PC-3 (cell line): ENCODE data around the gene DTNB. TPM values are rescaled to one million over a fixed set of nuclear protein-coding genes. Genes with fewer than 3 reads are reported as not detected.

Source experiments
- ATAC-seq: fragments of 200-7000 bp; cut with Tn5 transposase; 2 replicates; pipeline ENCODE4 v1.9.1; 2020; ENCODE audit warnings: mild to moderate bottlenecking, moderate library complexity
- BruUV-seq: library from RNA; stranded (reverse); fragments of 400-500 nt; replicated peaks from 2 replicates; lab custom pipeline; 2021; lab: Mats Ljungman, UMichigan
- CTCF ChIA-PET: fragments of 300-600 bp; sonication (Branson Sonifier 250); formaldehyde crosslinking; loops from one replicate; lab custom pipeline; 2022; ENCODE audit warnings: antibody characterized with exemption; lab: Charles Lee
- POLR2A ChIA-PET: fragments of 300-600 bp; sonication (Branson Sonifier 250); formaldehyde crosslinking; loops from one replicate; lab custom pipeline; 2022; ENCODE audit warnings: antibody characterized with exemption; ENCODE audit not compliant: unreplicated experiment; lab: Charles Lee
- DNase-seq: peaks from one replicate; pipeline ENCODE4 v3.0.0-alpha.2; 2015
- H2AFZ ChIP-seq: fragments of 300-600 bp; sonication (generic); 2 replicates; pipeline ENCODE4 v1.6.0; 2016; ENCODE audit warnings: antibody characterized with exemption, low read length
- H3F3A ChIP-seq: fragments of 300-600 bp; sonication (generic); one replicate; pipeline ENCODE4 v1.6.0; 2017; ENCODE audit warnings: antibody characterized with exemption, low read length, control low read depth, mild to moderate bottlenecking; ENCODE audit not compliant: unreplicated experiment
- H3K27ac ChIP-seq: fragments of 300-600 bp; sonication (generic); 2 replicates; pipeline ENCODE4 v1.5.1; 2016; ENCODE audit warnings: mild to moderate bottlenecking, low read length
- H3K27me3 ChIP-seq: fragments of 300-600 bp; sonication (generic); 2 replicates; pipeline ENCODE4 v1.6.1; 2016; ENCODE audit warnings: low read length, mixed read lengths
- H3K36me3 ChIP-seq: fragments of 300-600 bp; sonication (generic); 2 replicates; pipeline ENCODE4 v1.6.1; 2016; ENCODE audit warnings: low read depth, mixed run types, low read length, mixed read lengths
- H3K4me1 ChIP-seq: fragments of 300-600 bp; sonication (generic); 2 replicates; pipeline ENCODE4 v1.5.1; 2016; ENCODE audit warnings: low read length; ENCODE audit not compliant: insufficient read depth
- H3K4me2 ChIP-seq: fragments of 300-600 bp; sonication (generic); 2 replicates; pipeline ENCODE4 v1.6.0; 2016; ENCODE audit warnings: low read length
- H3K4me3 ChIP-seq: fragments of 300-600 bp; sonication (generic); 2 replicates; pipeline ENCODE4 v1.5.1; 2016; ENCODE audit warnings: mild to moderate bottlenecking, low read length, mixed read lengths
- H3K79me2 ChIP-seq: fragments of 300-600 bp; sonication (generic); 2 replicates; pipeline ENCODE4 v1.6.1; 2017; ENCODE audit warnings: low read length, mixed read lengths
- H3K9ac ChIP-seq: fragments of 300-600 bp; sonication (generic); 2 replicates; pipeline ENCODE4 v1.6.0; 2016; ENCODE audit warnings: mild to moderate bottlenecking, low read length
- H3K9me2 ChIP-seq: fragments of 300-600 bp; sonication (generic); replicated peaks from 2 replicates; pipeline ENCODE4 v1.6.1; 2016; ENCODE audit warnings: mixed run types, low read length, mixed read lengths
- H3K9me3 ChIP-seq: fragments of 300-600 bp; sonication (generic); 2 replicates; pipeline ENCODE4 v1.6.1; 2016; ENCODE audit warnings: low read length, mixed read lengths
- H4K20me1 ChIP-seq: fragments of 300-600 bp; sonication (generic); 2 replicates; pipeline ENCODE4 v1.6.1; 2016; ENCODE audit warnings: low read length, mixed read lengths
- EZH2 ChIP-seq: fragments of 300-600 bp; sonication (generic); IDR thresholded peaks from one replicate; pipeline ENCODE4 v1.6.1; 2017; ENCODE audit warnings: antibody characterized with exemption, mild to moderate bottlenecking, low read length; ENCODE audit not compliant: unreplicated experiment
- EZH2phosphoT487 ChIP-seq: fragments of 300-600 bp; sonication (generic); IDR thresholded peaks from 2 replicates; pipeline ENCODE4 v1.6.1; 2018; ENCODE audit warnings: mild to moderate bottlenecking, antibody characterized with exemption, low read length, borderline replicate concordance
- intact Hi-C: fragments of 100-400 bp; cut with micrococcal nuclease; formaldehyde crosslinking; loops from 2 replicates; pipeline ENCODE4 v1.9.0; 2023
- total RNA-seq: library from RNA; depleted of rRNA; stranded (reverse); fragments of >200 nt; gene quantifications from 2 replicates; pipeline ENCODE4 v1.2.3, GENCODE V29; 2014
- TF ChIP-seq, protein P1 (sequence below): fragments of 300-600 bp; sonication (generic); conservative IDR thresholded peaks from 2 replicates; pipeline ENCODE4 v1.5.1; 2017; ENCODE audit warnings: antibody characterized with exemption, low read depth, mild to moderate bottlenecking, low read length

DTNB gene
- total RNA-seq, 1 experiment from 2014 or later: 23.1 TPM

DNA sequence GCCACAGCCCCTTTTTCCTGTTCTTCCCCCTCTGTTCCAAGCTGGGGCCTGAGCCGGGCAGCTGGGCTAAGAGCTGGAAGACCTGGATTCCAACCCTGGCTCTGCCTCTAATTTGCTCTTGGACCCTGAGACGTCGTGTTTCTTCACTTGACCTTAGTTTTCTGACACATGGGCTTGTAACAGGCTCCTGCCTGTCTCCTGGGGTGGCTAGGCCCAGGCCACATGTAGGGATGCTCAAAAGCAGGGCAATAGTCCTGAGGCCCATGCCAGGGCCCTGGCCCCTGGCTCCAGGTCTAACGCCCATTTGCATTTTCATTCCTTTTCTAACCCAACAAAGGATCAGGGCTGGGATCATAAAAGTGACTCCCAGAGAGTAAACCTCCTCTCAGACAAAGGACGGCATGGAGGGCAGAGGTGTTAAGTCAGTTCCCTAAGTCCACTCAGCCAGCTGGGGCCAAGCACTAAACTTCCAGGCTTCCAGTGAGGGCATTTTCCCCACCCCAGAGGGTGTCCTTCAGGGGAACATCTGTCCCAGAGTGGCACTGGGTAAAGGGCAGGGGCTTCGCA, 315.0 kb downstream of the DTNB start:
- Histone ChIP-seq H3F3A (no peaks in the 10 kb centered on the region), H3K36me3 (no peaks in the 10 kb centered on the region), H3K27ac (no peak overlapping the region), H3K4me1 (peaks cover 9% of the 10 kb centered on the region), H3K4me3 (no peak overlapping the region), H4K20me1 (no peaks in the 10 kb centered on the region), H3K4me2 (no peak overlapping the region), H3K9me3 (no peaks in the 10 kb centered on the region), H3K27me3 (no peaks in the 10 kb centered on the region), H2AFZ (no peak overlapping the region), H3K9me2 (no peaks in the 10 kb centered on the region), H3K9ac (no peak overlapping the region), H3K79me2 (no peaks in the 10 kb centered on the region)
- POLR2A ChIA-PET: interaction anchor here (0.5 to 0.6 kb wide), 2 partner anchors 507 to 1273 kb away, joined by 3 to 5 read pairs; partner anchors contain the start of gene TP53I3
- ATAC-seq (no peak), DNase-seq (no peak)
- no TSS peak for BruUV-seq
- no peak for TF ChIP-seq EZH2phosphoT487
- no peak for TF ChIP-seq EZH2
- TF ChIP-seq, protein P1, sequence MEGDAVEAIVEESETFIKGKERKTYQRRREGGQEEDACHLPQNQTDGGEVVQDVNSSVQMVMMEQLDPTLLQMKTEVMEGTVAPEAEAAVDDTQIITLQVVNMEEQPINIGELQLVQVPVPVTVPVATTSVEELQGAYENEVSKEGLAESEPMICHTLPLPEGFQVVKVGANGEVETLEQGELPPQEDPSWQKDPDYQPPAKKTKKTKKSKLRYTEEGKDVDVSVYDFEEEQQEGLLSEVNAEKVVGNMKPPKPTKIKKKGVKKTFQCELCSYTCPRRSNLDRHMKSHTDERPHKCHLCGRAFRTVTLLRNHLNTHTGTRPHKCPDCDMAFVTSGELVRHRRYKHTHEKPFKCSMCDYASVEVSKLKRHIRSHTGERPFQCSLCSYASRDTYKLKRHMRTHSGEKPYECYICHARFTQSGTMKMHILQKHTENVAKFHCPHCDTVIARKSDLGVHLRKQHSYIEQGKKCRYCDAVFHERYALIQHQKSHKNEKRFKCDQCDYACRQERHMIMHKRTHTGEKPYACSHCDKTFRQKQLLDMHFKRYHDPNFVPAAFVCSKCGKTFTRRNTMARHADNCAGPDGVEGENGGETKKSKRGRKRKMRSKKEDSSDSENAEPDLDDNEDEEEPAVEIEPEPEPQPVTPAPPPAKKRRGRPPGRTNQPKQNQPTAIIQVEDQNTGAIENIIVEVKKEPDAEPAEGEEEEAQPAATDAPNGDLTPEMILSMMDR: no peak
- CTCF ChIA-PET: no interaction called here
- intact Hi-C loops: no loop called here

DNA sequence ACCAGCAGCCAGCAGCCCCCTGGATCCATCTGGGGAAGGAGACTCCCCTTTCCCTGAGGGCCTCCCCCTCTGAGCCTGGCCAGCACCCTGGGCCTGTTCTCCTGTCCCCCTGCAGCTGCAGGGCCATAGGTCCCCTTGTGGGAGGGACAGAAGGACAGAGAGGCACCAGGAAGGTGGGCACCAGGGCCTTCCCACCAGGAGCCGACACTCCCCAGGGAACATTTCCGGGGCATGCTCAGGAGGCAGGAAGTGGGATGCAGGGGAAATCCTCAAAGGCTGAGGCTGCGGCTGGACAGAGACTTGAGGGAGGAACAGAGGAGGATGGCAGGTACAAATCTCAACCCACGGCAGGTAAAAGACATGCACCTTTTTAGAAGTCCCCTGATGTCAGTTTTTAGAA, 317.3 kb downstream of the DTNB start:
- no peak for ATAC-seq

DNA sequence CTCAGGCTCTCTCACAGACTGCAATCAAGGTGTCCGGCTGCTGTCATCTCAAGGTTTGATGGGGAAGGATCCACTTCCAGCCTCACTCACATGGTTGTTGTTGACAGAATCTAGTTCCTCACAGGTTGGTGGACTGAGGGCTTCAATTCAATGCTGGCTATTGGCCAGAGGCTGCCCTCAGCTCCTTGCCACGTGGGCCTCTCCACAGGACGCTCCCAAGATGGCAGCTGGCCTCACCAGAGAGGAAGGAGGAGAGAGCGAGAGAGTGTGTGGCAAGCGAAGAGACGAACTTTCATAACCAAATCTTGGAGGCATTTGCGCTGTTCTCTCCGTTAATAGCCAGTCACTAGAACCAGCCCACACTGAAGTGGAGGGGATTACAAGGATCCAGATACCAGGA, 318.1 kb downstream of the DTNB start:
- no peak overlapping the region for H3K27ac ChIP-seq
- DNase-seq: no peak
- no peaks in the 10 kb centered on the region for H3K79me2 ChIP-seq
- intact Hi-C loops: no loop called here
- ChIA-PET CTCF (no interaction called here), POLR2A (no interaction called here)
- H3K9me2 ChIP-seq: no peaks in the 10 kb centered on the region
- no peaks in the 10 kb centered on the region for H3F3A ChIP-seq
- H3K4me3 ChIP-seq: no peak overlapping the region
- no peak for TF ChIP-seq EZH2
- TF ChIP-seq, protein P1: no peak
- no peak for TF ChIP-seq EZH2phosphoT487
- no TSS peak for BruUV-seq
- ATAC-seq: no peak
- H3K4me1 ChIP-seq: no peaks in the 10 kb centered on the region
- H3K9ac ChIP-seq: no peak overlapping the region
- no peaks in the 10 kb centered on the region for H3K27me3 ChIP-seq
- no peaks in the 10 kb centered on the region for H3K36me3 ChIP-seq
- H3K4me2 ChIP-seq: no peak overlapping the region
- H3K9me3 ChIP-seq: no peaks in the 10 kb centered on the region
- no peaks in the 10 kb centered on the region for H4K20me1 ChIP-seq
- H2AFZ ChIP-seq: no peak overlapping the region

More for the DNA sequence above, 317.3 kb downstream of the DTNB start:
- H3K27me3 ChIP-seq: no peaks in the 10 kb centered on the region
- no peaks in the 10 kb centered on the region for H3K9me2 ChIP-seq
- no peak overlapping the region for H3K4me2 ChIP-seq
- no peak overlapping the region for H3K4me3 ChIP-seq
- no peaks in the 10 kb centered on the region for H3K4me1 ChIP-seq
- no peaks in the 10 kb centered on the region for H3K79me2 ChIP-seq
- TF ChIP-seq EZH2 (no peak), EZH2phosphoT487 (no peak)
- TF ChIP-seq, protein P1: no peak
- H4K20me1 ChIP-seq: no peaks in the 10 kb centered on the region
- no peaks in the 10 kb centered on the region for H3K9me3 ChIP-seq
- ChIA-PET CTCF (no interaction called here), POLR2A (no interaction called here)
- H2AFZ ChIP-seq: no peak overlapping the region
- intact Hi-C loops: no loop called here
- H3F3A ChIP-seq: no peaks in the 10 kb centered on the region
- no TSS peak for BruUV-seq
- H3K27ac ChIP-seq: no peak overlapping the region
- no peak for DNase-seq
- H3K36me3 ChIP-seq: no peaks in the 10 kb centered on the region
- H3K9ac ChIP-seq: no peak overlapping the region
